ENCODE measurements around the gene TM7SF3.
"Not testable (repeated sequence)": the region's sequence is repeated elsewhere in the genome, so short reads cannot be mapped to it uniquely, and the experiment has no call there.

TM7SF3 gene

GRCh38 chr12:27014085-27014858 lies at the start of gene TM7SF3:
TSS of gene TM7SF3 (minus strand) at chr12:27014384. CDS start at chr12:27014168, 216 bp downstream.
- Histone ChIP-seq H3K27me3 (ENCODE audit: insufficient read depth, low read length) (no peaks in the 10 kb centered on the region), H3K4me1 (ENCODE audit: control insufficient read depth, insufficient read depth, low read length, unreplicated experiment) (peaks cover 39% of the 10 kb centered on the region), H3K36me3 (ENCODE audit: insufficient read depth, low read length) (no peaks in the 10 kb centered on the region), H2AFZ (ENCODE audit: low read length, unreplicated experiment) (peak within 1 kb of the TSS; percentile 84), H3K79me2 (ENCODE audit: control insufficient read depth, insufficient read depth, low read length, unreplicated experiment) (peaks cover 32% of the 10 kb centered on the region), H3K4me3 (ENCODE audit: low read depth, low read length) (peak within 1 kb of the TSS; percentile 86), H3K27ac (ENCODE audit: low read depth, low read length) (peak within 1 kb of the TSS; percentile 76)

GRCh38 chr12:27063250-27063851 lies 49.2 kb upstream of the TM7SF3 start:
- no peaks in the 10 kb centered on the region for H3K36me3 ChIP-seq (ENCODE audit: insufficient read depth, low read length)
- no peak overlapping the region for H2AFZ ChIP-seq (ENCODE audit: low read length, unreplicated experiment)
- H3K79me2 ChIP-seq (ENCODE audit: control insufficient read depth, insufficient read depth, low read length, unreplicated experiment), result no peaks in the 10 kb centered on the region
- H3K4me1 ChIP-seq (ENCODE audit: control insufficient read depth, insufficient read depth, low read length, unreplicated experiment), result no peaks in the 10 kb centered on the region
- H3K4me3 ChIP-seq (ENCODE audit: low read depth, low read length), result no peak overlapping the region
- H3K27me3 ChIP-seq (ENCODE audit: insufficient read depth, low read length), result no peaks in the 10 kb centered on the region
- no peak overlapping the region for H3K27ac ChIP-seq (ENCODE audit: low read depth, low read length)

GRCh38 chr12:27061317-27061716 lies 47.1 kb upstream of the TM7SF3 start:
- Histone ChIP-seq H3K27me3 (ENCODE audit: insufficient read depth, low read length) (no peaks in the 10 kb centered on the region), H3K4me3 (ENCODE audit: low read depth, low read length) (no peak overlapping the region), H3K36me3 (ENCODE audit: insufficient read depth, low read length) (no peaks in the 10 kb centered on the region), H3K4me1 (ENCODE audit: control insufficient read depth, insufficient read depth, low read length, unreplicated experiment) (no peaks in the 10 kb centered on the region), H3K79me2 (ENCODE audit: control insufficient read depth, insufficient read depth, low read length, unreplicated experiment) (no peaks in the 10 kb centered on the region), H2AFZ (ENCODE audit: low read length, unreplicated experiment) (no peak overlapping the region), H3K27ac (ENCODE audit: low read depth, low read length) (no peak overlapping the region)

GRCh38 chr12:27060740-27061139 lies 46.6 kb upstream of the TM7SF3 start:
- H3K27ac ChIP-seq (ENCODE audit: low read depth, low read length), result no peak overlapping the region
- H3K4me3 ChIP-seq (ENCODE audit: low read depth, low read length), result no peak overlapping the region
- H3K27me3 ChIP-seq (ENCODE audit: insufficient read depth, low read length), result no peaks in the 10 kb centered on the region
- no peaks in the 10 kb centered on the region for H3K36me3 ChIP-seq (ENCODE audit: insufficient read depth, low read length)
- no peaks in the 10 kb centered on the region for H3K4me1 ChIP-seq (ENCODE audit: control insufficient read depth, insufficient read depth, low read length, unreplicated experiment)
- no peaks in the 10 kb centered on the region for H3K79me2 ChIP-seq (ENCODE audit: control insufficient read depth, insufficient read depth, low read length, unreplicated experiment)
- H2AFZ ChIP-seq (ENCODE audit: low read length, unreplicated experiment), result no peak overlapping the region

- no peaks in the 10 kb centered on the region for H3K79me2 ChIP-seq (ENCODE audit: control insufficient read depth, insufficient read depth, low read length, unreplicated experiment)
- no peaks in the 10 kb centered on the region for H3K36me3 ChIP-seq (ENCODE audit: insufficient read depth, low read length)
- no peak overlapping the region for H3K4me3 ChIP-seq (ENCODE audit: low read depth, low read length)
- H3K27me3 ChIP-seq (ENCODE audit: insufficient read depth, low read length), result no peaks in the 10 kb centered on the region
- no peak overlapping the region for H2AFZ ChIP-seq (ENCODE audit: low read length, unreplicated experiment)
- H3K4me1 ChIP-seq (ENCODE audit: control insufficient read depth, insufficient read depth, low read length, unreplicated experiment), result no peaks in the 10 kb centered on the region
- H3K27ac ChIP-seq (ENCODE audit: low read depth, low read length), result no peak overlapping the region
Measured at GRCh38 chr12:27057543-27057942, 43.4 kb upstream of the TM7SF3 start.

GRCh38 chr12:27055966-27056365 lies 41.8 kb upstream of the TM7SF3 start:
- no peak overlapping the region for H2AFZ ChIP-seq (ENCODE audit: low read length, unreplicated experiment)
- no peak overlapping the region for H3K27ac ChIP-seq (ENCODE audit: low read depth, low read length)
- H3K79me2 ChIP-seq (ENCODE audit: control insufficient read depth, insufficient read depth, low read length, unreplicated experiment), result no peaks in the 10 kb centered on the region
- no peaks in the 10 kb centered on the region for H3K4me1 ChIP-seq (ENCODE audit: control insufficient read depth, insufficient read depth, low read length, unreplicated experiment)
- H3K27me3 ChIP-seq (ENCODE audit: insufficient read depth, low read length), result no peaks in the 10 kb centered on the region
- H3K4me3 ChIP-seq (ENCODE audit: low read depth, low read length), result no peak overlapping the region
- H3K36me3 ChIP-seq (ENCODE audit: insufficient read depth, low read length), result no peaks in the 10 kb centered on the region

GRCh38 chr12:27052742-27053141 lies 38.6 kb upstream of the TM7SF3 start:
- H3K27ac ChIP-seq (ENCODE audit: low read depth, low read length), result no peak overlapping the region
- no peak overlapping the region for H3K4me3 ChIP-seq (ENCODE audit: low read depth, low read length)
- H3K36me3 ChIP-seq (ENCODE audit: insufficient read depth, low read length), result no peaks in the 10 kb centered on the region

GRCh38 chr12:27052176-27052575 lies 38.0 kb upstream of the TM7SF3 start:
- H3K4me1 ChIP-seq (ENCODE audit: control insufficient read depth, insufficient read depth, low read length, unreplicated experiment), result peaks cover 9% of the 10 kb centered on the region
- no peak overlapping the region for H3K27ac ChIP-seq (ENCODE audit: low read depth, low read length)
- H3K79me2 ChIP-seq (ENCODE audit: control insufficient read depth, insufficient read depth, low read length, unreplicated experiment), result no peaks in the 10 kb centered on the region
- H2AFZ ChIP-seq (ENCODE audit: low read length, unreplicated experiment), result no peak overlapping the region
- no peaks in the 10 kb centered on the region for H3K36me3 ChIP-seq (ENCODE audit: insufficient read depth, low read length)
- H3K4me3 ChIP-seq (ENCODE audit: low read depth, low read length), result no peak overlapping the region
- no peaks in the 10 kb centered on the region for H3K27me3 ChIP-seq (ENCODE audit: insufficient read depth, low read length)

More at GRCh38 chr12:27052742-27053141, 38.6 kb upstream of the TM7SF3 start:
- no peaks in the 10 kb centered on the region for H3K79me2 ChIP-seq (ENCODE audit: control insufficient read depth, insufficient read depth, low read length, unreplicated experiment)
- no peak overlapping the region for H2AFZ ChIP-seq (ENCODE audit: low read length, unreplicated experiment)
- peaks cover 9% of the 10 kb centered on the region for H3K4me1 ChIP-seq (ENCODE audit: control insufficient read depth, insufficient read depth, low read length, unreplicated experiment)
- no peaks in the 10 kb centered on the region for H3K27me3 ChIP-seq (ENCODE audit: insufficient read depth, low read length)

- Histone ChIP-seq H2AFZ (ENCODE audit: low read length, unreplicated experiment) (no peak overlapping the region), H3K27ac (ENCODE audit: low read depth, low read length) (peak overlapping the region; percentile 44)
Measured at GRCh38 chr12:27048822-27049752, 34.9 kb upstream of the TM7SF3 start.

GRCh38 chr12:27042018-27042417 lies 27.8 kb upstream of the TM7SF3 start:
- H3K27ac ChIP-seq (ENCODE audit: low read depth, low read length); H3K36me3 ChIP-seq (ENCODE audit: insufficient read depth, low read length); H3K27me3 ChIP-seq (ENCODE audit: insufficient read depth, low read length); H3K4me1 ChIP-seq (ENCODE audit: control insufficient read depth, insufficient read depth, low read length, unreplicated experiment); H3K79me2 ChIP-seq (ENCODE audit: control insufficient read depth, insufficient read depth, low read length, unreplicated experiment); H2AFZ ChIP-seq (ENCODE audit: low read length, unreplicated experiment); H3K4me3 ChIP-seq (ENCODE audit: low read depth, low read length): not testable (repeated sequence)

More at GRCh38 chr12:27048822-27049752, 34.9 kb upstream of the TM7SF3 start:
- Histone ChIP-seq H3K4me3 (ENCODE audit: low read depth, low read length) (no peak overlapping the region), H3K27me3 (ENCODE audit: insufficient read depth, low read length) (no peaks in the 10 kb centered on the region), H3K4me1 (ENCODE audit: control insufficient read depth, insufficient read depth, low read length, unreplicated experiment) (peaks cover 9% of the 10 kb centered on the region), H3K79me2 (ENCODE audit: control insufficient read depth, insufficient read depth, low read length, unreplicated experiment) (no peaks in the 10 kb centered on the region), H3K36me3 (ENCODE audit: insufficient read depth, low read length) (no peaks in the 10 kb centered on the region)

All from ACC112 (cell line).